Skeletal muscle tissue (tissue), 4 donors: ENCODE results near the gene FMN1. TPM values are rescaled to one million over a fixed set of nuclear protein-coding genes. Genes with fewer than 3 reads are reported as not detected.

Source experiments
- H3K27ac ChIP-seq: one replicate; pipeline ENCODE4 v1.7.0; 2013; ENCODE audit warnings: mild to moderate bottlenecking, low read depth, low read length, inconsistent platforms
- H3K27me3 ChIP-seq, 3 donors: one replicate each; pipeline ENCODE4 v1.7.0; 2013; ENCODE audit warnings: low read length in 3 of 3; ENCODE audit not compliant: control insufficient read depth in 3 of 3, insufficient read depth in 3 of 3
- H3K36me3 ChIP-seq, 3 donors: one replicate each; pipeline ENCODE4 v1.7.0; 2013; ENCODE audit warnings: low read length in 3 of 3; ENCODE audit not compliant: control insufficient read depth in 3 of 3, insufficient read depth in 3 of 3
- H3K4me1 ChIP-seq, 3 donors: one replicate each; pipeline ENCODE4 v1.7.0; 2013; ENCODE audit warnings: low read length in 3 of 3, mild to moderate bottlenecking in 3 of 3; ENCODE audit not compliant: control insufficient read depth in 3 of 3, insufficient read depth in 3 of 3
- H3K4me3 ChIP-seq, 3 donors: one replicate each; pipeline ENCODE4 v1.7.0; 2013; ENCODE audit warnings: low read length in 3 of 3
- H3K9ac ChIP-seq, 3 donors: one replicate each; pipeline ENCODE4 v1.7.0; 2013; ENCODE audit warnings: low read length in 3 of 3, mild to moderate bottlenecking in 3 of 3, moderate library complexity in 2 of 3, low read depth in 1 of 3
- H3K9me3 ChIP-seq, 3 donors: one replicate each; pipeline ENCODE4 v1.7.0; 2013; ENCODE audit warnings: low read length in 3 of 3; ENCODE audit not compliant: control insufficient read depth in 3 of 3
- total RNA-seq: library from RNA; depleted of rRNA; stranded (reverse); fragments of >200 nt; gene quantifications from one replicate; pipeline ENCODE4 v1.2.3, GENCODE V29; 2014
- donor health status: Osteomylitis.

FMN1 gene
- total RNA-seq, 1 donor from 2014 or later: 3.7 TPM

DNA sequence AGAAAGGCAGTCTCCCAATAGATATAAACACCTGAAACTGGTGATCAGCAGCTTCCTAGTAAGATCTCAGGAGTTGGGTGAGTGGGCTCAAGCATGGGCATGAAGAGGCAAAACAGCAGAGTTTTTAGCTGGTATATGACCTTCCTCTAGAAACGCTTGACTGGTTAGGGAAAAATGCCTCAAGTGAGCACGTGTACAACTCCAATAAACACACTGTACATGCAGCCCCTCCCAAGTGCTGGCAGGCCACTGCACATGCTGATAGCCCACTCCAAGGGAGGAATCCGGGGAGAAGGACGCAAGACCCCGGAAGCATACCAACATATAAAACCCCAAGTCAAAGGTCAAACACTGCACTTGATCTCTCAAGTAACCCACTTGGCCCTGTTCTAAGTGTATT lies 143.0 kb downstream of the FMN1 start:
- no peak overlapping the region for H3K9ac ChIP-seq
- no peaks in the 10 kb centered on the region for H3K9me3 ChIP-seq
- H3K27ac ChIP-seq: no peak overlapping the region
- H3K4me3 ChIP-seq: no peak overlapping the region
- peaks cover 0 to 2% (median 0%) of the 10 kb centered on the region in 3 donors for H3K27me3 ChIP-seq
- no peaks in the 10 kb centered on the region for H3K4me1 ChIP-seq
- H3K36me3 ChIP-seq: no peaks in the 10 kb centered on the region

DNA sequence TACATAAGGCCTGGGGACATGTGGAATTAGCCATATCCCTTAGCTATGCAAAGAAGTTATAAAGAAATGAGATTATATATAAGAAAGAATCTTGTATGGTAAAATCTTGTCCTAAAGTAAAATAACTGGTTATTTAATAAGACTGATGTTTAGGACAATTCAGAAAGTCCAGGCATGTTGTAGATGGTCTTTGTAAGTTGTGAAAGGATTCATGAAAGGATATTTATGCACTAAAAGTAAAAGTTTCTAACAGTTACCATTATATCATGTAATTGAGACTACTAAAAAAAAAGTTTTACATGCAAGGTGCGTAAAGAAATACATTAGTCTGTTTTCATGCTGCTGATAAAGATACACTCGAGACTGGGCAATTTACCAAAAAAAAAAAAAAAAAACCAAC lies 146.3 kb downstream of the FMN1 start:
- Histone ChIP-seq H3K9ac (no peak overlapping the region), H3K27me3 (peaks cover 0 to under 1% (median 0%) of the 10 kb centered on the region in 3 donors), H3K27ac (no peak overlapping the region), H3K36me3 (no peaks in the 10 kb centered on the region), H3K9me3 (no peaks in the 10 kb centered on the region), H3K4me3 (no peak overlapping the region), H3K4me1 (peaks cover 0 to 3% (median 0%) of the 10 kb centered on the region in 3 donors)

DNA sequence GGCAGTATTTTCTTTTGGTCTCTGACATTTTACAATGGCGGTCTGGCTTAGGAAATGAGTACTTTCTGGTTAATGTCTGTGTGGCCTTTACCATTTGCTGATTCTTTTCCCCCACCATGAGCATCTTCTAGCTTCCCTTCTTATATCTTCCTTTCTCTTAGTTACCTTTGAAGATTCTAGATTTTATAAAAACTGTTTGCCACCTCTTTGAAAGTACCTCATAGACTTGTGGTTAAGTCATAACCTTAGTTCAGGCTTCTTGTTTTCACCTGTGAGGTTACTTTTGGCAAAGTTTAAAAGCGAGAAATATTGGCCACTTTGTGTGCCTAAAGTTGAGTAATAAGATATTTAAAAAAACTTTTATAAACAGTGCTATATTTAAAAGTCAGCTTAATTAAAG lies 147.4 kb downstream of the FMN1 start:
- Histone ChIP-seq H3K4me1 (peaks cover 0 to 3% (median 0%) of the 10 kb centered on the region in 3 donors), H3K27ac (no peak overlapping the region), H3K36me3 (no peaks in the 10 kb centered on the region), H3K27me3 (no peaks in the 10 kb centered on the region), H3K9ac (no peak overlapping the region), H3K9me3 (no peaks in the 10 kb centered on the region), H3K4me3 (no peak overlapping the region)

DNA sequence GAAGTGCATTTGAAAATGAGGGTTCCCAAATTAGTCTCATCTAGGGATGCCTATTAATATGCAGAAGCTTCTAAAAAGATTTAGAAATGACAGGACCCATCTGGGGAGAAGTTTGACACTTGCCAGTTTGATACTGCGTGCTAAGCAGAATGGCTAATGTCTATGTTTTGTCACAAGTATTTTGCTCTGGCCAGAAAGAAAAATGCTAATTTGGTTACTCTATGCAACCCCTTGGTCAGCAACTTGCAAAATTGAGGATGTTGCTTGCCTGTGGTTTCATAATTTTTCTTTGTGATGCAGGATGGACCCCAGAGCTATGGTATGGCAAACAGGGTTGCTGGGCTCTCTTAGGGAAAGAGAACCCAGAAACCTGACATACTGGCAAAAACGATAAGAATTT lies 148.2 kb downstream of the FMN1 start:
- Histone ChIP-seq H3K36me3 (no peaks in the 10 kb centered on the region), H3K9me3 (no peaks in the 10 kb centered on the region), H3K4me3 (no peak overlapping the region), H3K27ac (no peak overlapping the region), H3K9ac (no peak overlapping the region), H3K4me1 (peaks cover 0 to 3% (median 0%) of the 10 kb centered on the region in 3 donors), H3K27me3 (no peaks in the 10 kb centered on the region)

DNA sequence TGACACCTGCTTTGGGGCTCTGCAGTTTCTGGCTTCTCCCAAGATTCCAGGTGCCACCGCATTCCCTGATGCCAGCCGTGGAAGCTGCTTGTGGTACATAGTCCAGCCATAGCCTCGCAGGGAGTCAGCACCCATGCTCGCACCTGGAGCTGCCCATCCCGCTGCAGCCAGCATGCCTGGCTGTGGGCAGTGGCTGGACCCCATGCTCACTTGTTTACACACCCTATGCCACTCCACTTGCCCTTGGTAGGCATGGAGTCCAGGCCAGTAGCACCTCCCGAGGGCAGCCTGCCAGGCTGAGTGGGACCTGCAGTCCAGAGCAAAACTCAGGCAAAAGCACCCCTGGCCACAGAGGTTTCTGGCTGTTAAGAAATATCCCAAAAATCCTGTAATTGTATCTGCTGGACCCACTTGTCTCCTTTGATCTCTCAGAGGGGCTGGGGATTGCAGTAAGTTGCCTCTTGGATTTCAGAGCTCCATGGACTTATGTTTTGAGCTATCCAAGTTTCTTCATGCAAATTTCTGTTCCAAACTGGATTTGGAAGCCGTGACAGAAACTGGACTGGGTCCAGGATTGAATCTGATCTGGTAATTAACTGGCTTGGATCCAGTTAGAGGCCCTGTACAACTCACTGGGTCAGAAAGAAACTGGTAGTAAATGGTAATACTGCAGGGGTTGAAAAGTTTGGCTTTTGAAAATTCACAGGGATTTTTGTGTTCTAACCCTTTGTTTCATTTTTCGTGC lies 149.3 kb downstream of the FMN1 start:
- H3K9ac ChIP-seq: no peak overlapping the region
- peaks cover 0 to 3% (median 0%) of the 10 kb centered on the region in 3 donors for H3K4me1 ChIP-seq
- H3K9me3 ChIP-seq: no peaks in the 10 kb centered on the region
- no peaks in the 10 kb centered on the region for H3K36me3 ChIP-seq
- H3K27me3 ChIP-seq: no peaks in the 10 kb centered on the region
- H3K4me3 ChIP-seq: no peak overlapping the region
- no peak overlapping the region for H3K27ac ChIP-seq

DNA sequence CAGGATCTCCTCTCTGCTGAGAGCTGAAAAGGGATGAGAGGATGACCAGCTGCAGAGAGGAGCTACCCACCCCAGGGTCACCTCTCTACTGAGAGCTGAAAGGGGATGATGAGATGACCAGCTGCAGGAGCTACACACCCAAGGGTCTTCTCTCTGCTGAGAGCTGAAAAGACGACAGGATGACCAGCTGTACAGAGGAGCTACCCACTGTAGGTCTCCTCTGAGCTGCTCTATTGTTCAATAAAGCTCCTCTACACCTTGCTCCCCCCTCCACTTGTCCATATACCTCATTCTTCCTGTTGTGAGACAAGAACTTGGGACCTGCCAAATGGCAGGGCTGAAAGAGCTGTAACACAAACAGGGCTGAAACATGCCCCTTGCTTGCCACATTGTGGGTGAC lies 149.9 kb downstream of the FMN1 start:
- H3K4me1 ChIP-seq: peaks cover 0 to 3% (median 0%) of the 10 kb centered on the region in 3 donors
- no peak overlapping the region for H3K27ac ChIP-seq
- H3K9ac ChIP-seq: no peak overlapping the region
- H3K9me3 ChIP-seq: no peaks in the 10 kb centered on the region
- no peaks in the 10 kb centered on the region for H3K27me3 ChIP-seq
- H3K36me3 ChIP-seq: no peaks in the 10 kb centered on the region
- H3K4me3 ChIP-seq: no peak overlapping the region

DNA sequence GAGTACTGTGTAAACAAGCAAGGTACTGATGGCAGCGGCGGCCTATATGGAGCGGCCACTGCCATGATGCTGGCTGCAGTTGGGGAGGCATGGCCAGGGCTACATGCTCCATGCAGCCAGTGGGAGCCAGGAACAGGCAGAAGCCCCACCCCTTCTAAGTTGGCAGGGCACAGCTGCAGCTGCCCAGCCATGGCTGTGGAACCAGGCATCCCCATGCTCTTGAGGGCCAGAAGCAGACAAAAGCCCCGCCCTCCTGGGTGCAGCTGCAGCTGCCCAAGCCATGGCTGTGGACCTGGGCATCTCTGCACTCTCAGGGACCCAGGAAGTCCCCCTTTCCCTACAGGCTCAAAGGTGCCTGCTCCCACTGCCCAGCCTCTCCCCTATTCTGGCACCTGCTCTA lies 150.9 kb downstream of the FMN1 start:
- Histone ChIP-seq H3K4me3 (no peak overlapping the region), H3K27ac (no peak overlapping the region), H3K36me3 (no peaks in the 10 kb centered on the region)

DNA sequence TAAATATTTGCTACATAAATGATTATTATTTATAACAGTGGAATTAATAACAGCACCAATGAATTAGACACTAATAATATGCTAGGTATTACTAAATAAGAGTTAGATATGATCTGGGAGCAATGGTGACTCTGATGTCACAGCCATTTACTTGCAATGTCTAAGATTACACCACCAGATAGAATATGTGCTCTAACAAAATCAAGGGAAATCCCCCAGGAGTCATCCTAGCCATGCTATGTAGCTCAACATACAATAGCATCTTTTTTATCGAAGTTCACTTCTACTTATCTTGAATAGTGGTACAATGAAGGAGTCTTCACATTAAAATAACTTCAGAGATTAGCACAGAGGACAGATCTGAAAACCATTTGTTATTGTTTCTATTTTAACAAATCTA lies 154.0 kb downstream of the FMN1 start:
- Histone ChIP-seq H3K36me3 (no peaks in the 10 kb centered on the region), H3K27me3 (no peaks in the 10 kb centered on the region), H3K9me3 (no peaks in the 10 kb centered on the region), H3K27ac (no peak overlapping the region), H3K9ac (no peak overlapping the region), H3K4me3 (no peak overlapping the region), H3K4me1 (peaks cover 0 to 3% (median 0%) of the 10 kb centered on the region in 3 donors)

More for the DNA sequence above, 150.9 kb downstream of the FMN1 start:
- Histone ChIP-seq H3K9ac (no peak overlapping the region), H3K9me3 (no peaks in the 10 kb centered on the region), H3K27me3 (no peaks in the 10 kb centered on the region), H3K4me1 (peaks cover 0 to 3% (median 0%) of the 10 kb centered on the region in 3 donors)

DNA sequence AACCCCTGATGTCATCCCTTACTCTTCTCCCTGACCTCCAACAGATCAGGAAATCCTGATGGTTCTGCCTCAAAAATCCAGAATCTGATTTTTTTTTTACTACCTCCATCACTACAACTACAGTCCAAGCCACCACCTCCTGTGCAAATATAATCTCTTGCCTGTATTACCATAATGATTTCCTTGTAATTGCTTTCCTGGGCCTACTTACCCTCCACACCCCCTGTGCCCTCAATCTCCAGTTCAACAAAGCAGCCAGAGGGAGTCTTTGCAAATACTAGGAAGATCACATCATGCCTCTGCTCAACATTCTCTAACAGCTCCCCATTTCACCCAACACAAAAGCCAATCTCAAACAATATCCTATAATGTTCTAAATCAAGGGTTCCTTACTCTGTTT lies 159.9 kb downstream of the FMN1 start:
- H3K9ac ChIP-seq: no peak overlapping the region
- peaks cover 0 to 5% (median 0%) of the 10 kb centered on the region in 3 donors for H3K4me1 ChIP-seq
- H3K27me3 ChIP-seq: no peaks in the 10 kb centered on the region
- H3K9me3 ChIP-seq: no peaks in the 10 kb centered on the region
- no peak overlapping the region for H3K4me3 ChIP-seq
- no peaks in the 10 kb centered on the region for H3K36me3 ChIP-seq
- no peak overlapping the region for H3K27ac ChIP-seq

DNA sequence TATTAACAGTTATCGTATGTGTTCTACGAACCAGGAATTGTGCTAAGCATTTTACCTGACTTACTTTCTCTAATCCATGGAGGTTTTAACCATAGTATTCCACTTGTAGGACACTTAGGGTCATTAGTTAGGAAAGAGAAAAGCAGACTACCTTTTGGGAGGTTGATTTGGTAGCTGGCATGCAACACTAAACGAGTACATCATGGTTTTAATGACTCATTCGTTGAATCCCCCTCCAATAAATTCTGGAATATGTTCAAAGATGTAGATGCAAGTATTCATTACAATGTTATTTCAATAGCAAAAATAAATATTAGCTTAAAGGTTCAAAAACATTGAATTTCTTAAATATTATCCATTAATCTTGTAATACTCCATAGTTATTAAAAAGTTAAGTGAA lies 162.5 kb downstream of the FMN1 start:
- Histone ChIP-seq H3K27ac (no peak overlapping the region), H3K4me3 (no peak overlapping the region), H3K4me1 (peaks cover 2 to 11% (median 3%) of the 10 kb centered on the region in 3 donors), H3K9me3 (no peaks in the 10 kb centered on the region), H3K27me3 (no peaks in the 10 kb centered on the region), H3K9ac (no peak overlapping the region), H3K36me3 (no peaks in the 10 kb centered on the region)
